Upper lobe of left lung (tissue), 6 donors: Measurements from ENCODE around the gene UBTF. TPM values are rescaled to one million over a fixed set of nuclear protein-coding genes. Genes with fewer than 3 reads are reported as not detected.
A peak's percentile ranks its signal among the peaks of the same experiment; 100 is the strongest.

ENCODE experiments used
- ATAC-seq, 2 donors: fragments of 200-7000 bp; cut with Tn5 transposase; one replicate each; pipeline ENCODE4 v1.9.1; 2022; ENCODE audit warnings: mild to moderate bottlenecking in 2 of 2, moderate library complexity in 2 of 2; ENCODE audit not compliant: low FRiP score in 2 of 2
- DNase-seq, 2 donors: peaks; one replicate each; pipeline ENCODE4 v3.0.0-alpha.2; 2019 to 2020
- H3K27ac ChIP-seq, 4 donors: fragments of 200-600 bp; sonication (generic); one replicate each; pipeline ENCODE4 v1.5.1; 2016 to 2019
- H3K27me3 ChIP-seq, 4 donors: fragments of 200-600 bp; sonication (generic); one replicate each; pipeline ENCODE4 v1.5.1; 2017 to 2019
- H3K36me3 ChIP-seq, 4 donors: fragments of 200-600 bp; sonication (generic); one replicate each; pipeline ENCODE4 v1.5.1; 2016 to 2019
- H3K4me1 ChIP-seq, 4 donors: fragments of 200-600 bp; sonication (generic); one replicate each; pipeline ENCODE4 v1.5.1; 2018 to 2019
- H3K4me3 ChIP-seq, 4 donors: fragments of 200-600 bp; sonication (generic); one replicate each; pipeline ENCODE4 v1.5.1; 2017 to 2019; ENCODE audit warnings: mild to moderate bottlenecking in 2 of 4, moderate library complexity in 1 of 4
- H3K9me3 ChIP-seq, 4 donors: fragments of 200-600 bp; sonication (generic); one replicate each; pipeline ENCODE4 v1.5.1; 2018 to 2019
- CTCF ChIP-seq, 6 experiments: fragments of 450-650 bp in 4 of 6; fragments of 200-600 bp in 2 of 6; sonication (generic) in 2 of 6; IDR thresholded peaks; one replicate each; pipeline ENCODE4 v1.5.1; 2016 to 2019; ENCODE audit warnings: antibody characterized with exemption in 6 of 6
- EP300 ChIP-seq, 4 donors: sonication (generic); formaldehyde crosslinking; IDR thresholded peaks; one replicate each; pipeline ENCODE4 v1.5.1; 2017; ENCODE audit warnings: antibody characterized with exemption in 4 of 4, control low read depth in 2 of 4
- POLR2A ChIP-seq, 4 donors: fragments of 450-650 bp; IDR thresholded peaks; one replicate each; pipeline ENCODE4 v1.5.1; 2016 to 2017; ENCODE audit warnings: antibody characterized with exemption in 4 of 4, mild to moderate bottlenecking in 2 of 4
- POLR2AphosphoS5 ChIP-seq, 2 donors: sonication (generic); formaldehyde crosslinking; IDR thresholded peaks; one replicate each; pipeline ENCODE4 v1.5.1; 2017; ENCODE audit warnings: antibody characterized with exemption in 2 of 2
- WGBS, 2 donors: methylation state at CpG; one replicate each; pipeline ENCODE4 v1.1.5; 2017 to 2018; 5-methylcytosine and 5-hydroxymethylcytosine counted together
- total RNA-seq, 6 donors: library from RNA; depleted of rRNA in 4 of 6; stranded (reverse); fragments of >200 nt in 4 of 6; gene quantifications; one replicate each; pipeline versions ENCODE4 v1.1.0 to v1.2.1, GENCODE V29; 2016 to 2021
- donor health status: DM: no; HTN: no; CAD: no; lungs with moderate emphysema.
- donor health status: DM: no; HTN: yes; CAD: no; lungs with severe emphysema.

UBTF gene
- total RNA-seq, 6 donors from 2014 or later, result 41.2 to 94.3 (median 67.6) TPM

- WGBS, 2 donors, result 10 to 41% methylated on average over 18 of the region's 21 CpGs
- H3K4me3 ChIP-seq, result peak within 1 kb of the TSS in 1 of 4 donors; percentile 4
- ATAC-seq, result no peak
Measured at GRCh38 chr17:44170499-44171201, 48.8 kb downstream of the UBTF start, which contains the start of gene ASB16. ASB16 (plus strand) TSS chr17:44170704; CDS start chr17:44170790, 86 bp downstream.

DNA sequence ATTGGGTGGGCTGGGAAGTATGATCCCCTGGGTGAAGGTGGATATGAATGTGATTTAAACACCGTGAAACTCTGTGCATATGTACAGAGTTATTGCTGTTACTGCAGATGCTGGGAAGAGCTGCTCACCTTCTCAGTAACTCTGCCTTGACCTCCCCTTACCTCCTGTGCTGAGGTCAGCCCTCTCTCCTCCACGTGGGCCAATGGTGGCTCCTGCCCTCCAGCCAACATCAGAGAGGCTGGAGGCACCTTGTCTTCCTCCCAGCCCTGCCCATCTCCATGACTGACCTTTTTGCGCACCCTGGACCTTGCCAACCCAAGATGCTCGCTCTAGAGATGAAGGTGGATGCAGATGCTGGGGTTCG, 49.4 kb downstream of the UBTF start:
- H3K36me3 ChIP-seq, result peaks cover 0 to 4% (median 0%) of the 10 kb centered on the region in 4 donors
- H3K4me1 ChIP-seq, result peaks cover 4 to 11% (median 9%) of the 10 kb centered on the region in 4 donors
- 60 to 75% methylated on average over 2 to 5 of the region's 5 CpGs for WGBS, 2 donors
- H3K4me3 ChIP-seq, result no peak overlapping the region
- no peak overlapping the region for H3K27ac ChIP-seq
- H3K9me3 ChIP-seq, result no peaks in the 10 kb centered on the region
- no peak for TF ChIP-seq EP300 (IDR thresholded peaks at IDR 0.05)
- TF ChIP-seq CTCF (IDR thresholded peaks at IDR 0.05), result no peak
- TF ChIP-seq POLR2AphosphoS5 (IDR thresholded peaks at IDR 0.05), result no peak
- TF ChIP-seq POLR2A (IDR thresholded peaks at IDR 0.05), result no peak
- H3K27me3 ChIP-seq, result no peaks in the 10 kb centered on the region
- ATAC-seq (no peak), DNase-seq (no peak)

More at GRCh38 chr17:44170499-44171201, 48.8 kb downstream of the UBTF start, which contains the start of gene ASB16:
- no peak within 1 kb of the TSS for H3K27ac ChIP-seq
- H3K9me3 ChIP-seq, result no peaks in the 10 kb centered on the region
- no peaks in the 10 kb centered on the region for H3K27me3 ChIP-seq
- TF ChIP-seq CTCF (IDR thresholded peaks at IDR 0.05) (no peak), EP300 (IDR thresholded peaks at IDR 0.05) (no peak)
- DNase-seq, result no peak
- H3K36me3 ChIP-seq, result peaks cover 0 to 4% (median 0%) of the 10 kb centered on the region in 4 donors
- peaks cover 4 to 11% (median 9%) of the 10 kb centered on the region in 4 donors for H3K4me1 ChIP-seq

GRCh38 chr17:44167181-44167861, 52.2 kb downstream of the UBTF start:
- H3K27me3 ChIP-seq, result no peaks in the 10 kb centered on the region
- ATAC-seq, result peak; percentile 16 to 19

GRCh38 chr17:44164476-44164875, 55.0 kb downstream of the UBTF start:
- Histone ChIP-seq H3K4me1 (peaks cover 0 to 4% (median 0%) of the 10 kb centered on the region in 4 donors), H3K27ac (no peak overlapping the region), H3K4me3 (no peak overlapping the region), H3K27me3 (no peaks in the 10 kb centered on the region), H3K36me3 (no peaks in the 10 kb centered on the region), H3K9me3 (no peaks in the 10 kb centered on the region)
- no peak for DNase-seq
- WGBS, 2 donors, result 90 to 100% methylated on average over 1 of the region's 1 CpG
- TF ChIP-seq EP300 (IDR thresholded peaks at IDR 0.05) (no peak), POLR2A (IDR thresholded peaks at IDR 0.05) (no peak), CTCF (IDR thresholded peaks at IDR 0.05) (no peak), POLR2AphosphoS5 (IDR thresholded peaks at IDR 0.05) (no peak)
- ATAC-seq, result no peak

More at GRCh38 chr17:44167181-44167861, 52.2 kb downstream of the UBTF start:
- WGBS, 2 donors, result 75 to 76% methylated on average over 6 to 7 of the region's 7 CpGs
- no peak overlapping the region for H3K4me3 ChIP-seq
- no peak for DNase-seq
- H3K9me3 ChIP-seq, result no peaks in the 10 kb centered on the region
- H3K4me1 ChIP-seq, result peaks cover 4 to 11% (median 9%) of the 10 kb centered on the region in 4 donors
- TF ChIP-seq CTCF (IDR thresholded peaks at IDR 0.05) (no peak), EP300 (IDR thresholded peaks at IDR 0.05) (no peak), POLR2A (IDR thresholded peaks at IDR 0.05) (no peak), POLR2AphosphoS5 (IDR thresholded peaks at IDR 0.05) (no peak)
- no peak overlapping the region for H3K27ac ChIP-seq
- H3K36me3 ChIP-seq, result no peaks in the 10 kb centered on the region
